Stimulated activated CD8-positive, alpha-beta memory T cell treated with anti-CD3 and anti-CD28 coated beads, Interleukin-15, amount 100 ng/mL, for 1 hour (primary cell): ENCODE measurements around the gene ASPHD2.
"Not testable (repeated sequence)": the region's sequence is repeated elsewhere in the genome, so short reads cannot be mapped to it uniquely, and the experiment has no call there.

Experiments
- DNase-seq: peaks from one replicate; pipeline ENCODE4 v3.0.0-alpha.2; 2020; ENCODE audit warnings: low read depth

The ASPHD2 gene

GRCh38 chr22:26416670-26417276, 12.3 kb upstream of the ASPHD2 start:
- DNase-seq = no peak

GRCh38 chr22:26417406-26417805, 11.7 kb upstream of the ASPHD2 start:
- no peak for DNase-seq

GRCh38 chr22:26418620-26419019, 10.4 kb upstream of the ASPHD2 start:
- no peak for DNase-seq

GRCh38 chr22:26426924-26427323, 2.1 kb upstream of the ASPHD2 start:
- no peak for DNase-seq

GRCh38 chr22:26429458-26430286, 612 bp downstream of the ASPHD2 start:
- no peak for DNase-seq

GRCh38 chr22:26430600-26430999, 1.5 kb downstream of the ASPHD2 start:
- no peak for DNase-seq

GRCh38 chr22:26431261-26431995, 2.4 kb downstream of the ASPHD2 start:
- no peak for DNase-seq

GRCh38 chr22:26432619-26433311, 3.7 kb downstream of the ASPHD2 start:
- no peak for DNase-seq

GRCh38 chr22:26433805-26434204, 4.7 kb downstream of the ASPHD2 start:
- no peak for DNase-seq

GRCh38 chr22:26435327-26436093, 6.5 kb downstream of the ASPHD2 start:
- DNase-seq = no peak

- DNase-seq = no peak
These were observed 7.9 kb downstream of the ASPHD2 start for GRCh38 chr22:26436903-26437515.

- DNase-seq = no peak
These were observed 8.8 kb downstream of the ASPHD2 start for GRCh38 chr22:26437694-26438392.

- not testable (repeated sequence) for DNase-seq
These were observed 9.7 kb downstream of the ASPHD2 start for GRCh38 chr22:26438776-26439175.

- DNase-seq = no peak
These were observed 10.5 kb downstream of the ASPHD2 start for GRCh38 chr22:26439559-26439958.

- no peak for DNase-seq
These were observed 13.2 kb downstream of the ASPHD2 start for GRCh38 chr22:26442086-26442756.

- DNase-seq = no peak
These were observed 15.0 kb downstream of the ASPHD2 start for GRCh38 chr22:26443901-26444690.

- no peak for DNase-seq
These were observed 15.7 kb downstream of the ASPHD2 start for GRCh38 chr22:26444777-26445176.

GRCh38 chr22:26445577-26446275, 16.7 kb downstream of the ASPHD2 start:
- DNase-seq = no peak
